GM19468 (cell line): Measurements from ENCODE around the gene MRPL11.

Experiments
- ATAC-seq: cut with Tn5 transposase; IDR thresholded peaks from one replicate; pipeline ENCODE4 v1.9.1; 2021; ENCODE audit warnings: mild to moderate bottlenecking, moderate library complexity, moderate number of reproducible peaks; ENCODE audit not compliant: unreplicated experiment; ENCODE audit errors: extremely low read depth

Gene MRPL11

DNA sequence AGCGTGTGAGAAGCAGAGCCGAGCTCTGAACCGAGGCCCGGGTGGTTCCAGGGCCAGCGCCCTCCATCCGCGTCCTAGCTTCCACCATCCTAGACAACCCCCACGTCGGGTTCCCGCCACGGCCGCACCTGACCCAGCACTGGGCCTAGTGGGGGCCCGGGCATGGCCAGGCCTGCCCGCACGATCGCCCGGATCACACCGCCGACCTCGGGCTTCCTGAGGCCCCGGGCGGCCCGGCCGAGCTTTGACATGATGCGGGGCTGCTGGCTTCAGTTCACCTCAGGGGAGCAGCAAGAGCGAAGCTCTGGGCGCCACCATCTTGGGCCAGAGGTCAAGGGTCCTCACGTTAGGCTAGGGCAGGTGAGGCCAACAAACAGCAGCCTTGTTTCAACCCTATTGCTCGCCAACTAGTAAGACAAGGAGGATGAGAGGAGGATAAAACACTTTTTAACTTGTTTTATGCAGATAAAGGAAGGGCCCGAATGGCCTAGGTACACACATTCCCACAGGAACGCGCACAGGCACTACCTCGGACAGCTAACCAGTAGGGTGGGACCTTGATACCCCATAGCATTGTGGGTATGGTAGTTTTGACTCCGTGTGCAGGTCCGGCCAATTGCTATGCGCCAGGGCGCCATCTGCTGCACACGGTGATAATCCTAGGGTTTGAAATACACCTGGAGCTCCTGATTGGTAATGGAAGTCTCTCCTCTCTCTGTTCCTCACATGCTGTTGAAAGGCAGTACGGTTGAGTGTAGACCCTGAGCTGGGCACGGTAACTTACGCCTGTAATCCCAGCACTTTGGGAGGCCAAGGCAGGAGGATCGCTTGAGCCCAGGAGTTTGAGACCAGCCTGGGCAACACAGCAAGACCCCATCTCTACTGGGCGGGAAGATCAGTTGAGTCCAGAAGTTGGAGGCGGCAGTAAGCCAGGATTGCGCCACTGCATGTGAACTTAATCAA is at the start of gene MRPL11:
MRPL11 (minus strand) TSS at position 345 of the 963 bp plus-strand sequence; CDS start at position 251, 94 bp downstream.
- ATAC-seq = peak; percentile 52

DNA sequence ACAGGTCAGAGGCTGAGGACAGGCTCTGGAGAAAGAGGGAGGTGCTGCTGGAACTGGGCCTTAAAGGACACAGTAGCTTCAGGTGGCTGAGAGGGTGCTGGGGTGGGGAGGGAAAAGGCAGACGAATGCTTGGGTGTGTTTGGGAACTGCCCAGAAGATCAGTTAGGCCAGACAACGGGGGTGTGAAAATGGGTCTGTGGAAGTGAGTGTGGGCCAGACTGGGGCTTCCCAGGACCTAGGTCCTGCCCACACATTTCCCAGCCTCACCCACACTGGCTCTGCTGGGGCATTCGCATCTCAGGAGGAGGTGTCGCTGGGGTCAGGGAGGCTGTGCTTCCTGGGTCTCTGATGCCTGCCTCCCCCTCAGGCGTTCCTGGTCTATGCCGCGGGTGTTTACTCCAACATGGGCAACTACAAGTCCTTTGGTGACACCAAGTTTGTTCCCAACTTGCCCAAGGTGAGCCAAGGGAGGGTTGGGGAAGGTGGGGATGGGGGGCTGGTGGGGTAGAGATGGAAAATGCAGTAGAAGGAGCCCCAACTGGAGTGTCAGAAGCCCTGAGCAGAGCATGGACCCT is 46.2 kb upstream of the MRPL11 start:
- no peak for ATAC-seq

DNA sequence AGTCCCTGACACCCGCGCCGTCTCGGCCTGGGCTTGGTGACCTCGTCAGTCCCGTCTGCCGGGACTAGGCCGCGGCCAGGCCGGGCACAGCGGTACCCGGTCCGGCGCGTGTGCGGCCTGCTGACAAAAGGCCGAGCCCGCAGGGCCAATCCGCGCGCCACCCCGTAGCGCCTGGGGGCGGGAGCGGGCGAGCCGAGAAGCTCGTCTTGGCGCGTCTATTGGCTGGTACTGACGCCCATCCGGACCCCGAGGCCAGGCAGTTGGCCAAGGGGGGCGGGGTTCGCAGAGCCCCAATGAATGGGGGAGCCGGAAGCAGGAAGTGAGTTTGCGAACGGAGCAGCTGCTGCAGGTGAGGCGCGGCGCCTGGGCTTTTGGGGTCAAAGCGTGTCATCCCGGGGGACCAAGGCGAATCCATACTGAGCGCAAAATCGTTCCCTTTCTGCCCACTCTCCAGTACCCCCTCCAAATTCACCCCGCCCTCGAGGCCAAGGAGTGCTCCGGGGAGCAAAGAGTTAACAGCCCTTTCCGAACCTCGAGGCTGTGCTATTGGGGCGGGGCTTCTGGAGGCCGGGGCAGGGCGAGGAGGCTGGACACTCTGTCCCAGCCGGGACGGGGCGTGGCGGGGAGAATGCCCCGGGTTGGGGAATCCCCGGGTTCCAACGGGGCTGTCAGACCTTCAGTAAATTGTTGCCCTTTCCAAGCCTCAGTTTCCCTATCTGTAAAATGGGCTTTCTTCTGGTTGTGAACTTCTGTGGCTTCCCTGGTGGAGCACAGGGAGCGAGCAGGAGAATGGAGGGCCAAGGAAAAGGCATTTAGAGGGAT is 41.7 kb upstream of the MRPL11 start, which contains the start of gene DPP3:
DPP3 (plus strand) TSS at position 318 of the 822 bp plus-strand sequence. CDS start 1,767 bp downstream, outside the sequence.
- peak; percentile 76 for ATAC-seq

DNA sequence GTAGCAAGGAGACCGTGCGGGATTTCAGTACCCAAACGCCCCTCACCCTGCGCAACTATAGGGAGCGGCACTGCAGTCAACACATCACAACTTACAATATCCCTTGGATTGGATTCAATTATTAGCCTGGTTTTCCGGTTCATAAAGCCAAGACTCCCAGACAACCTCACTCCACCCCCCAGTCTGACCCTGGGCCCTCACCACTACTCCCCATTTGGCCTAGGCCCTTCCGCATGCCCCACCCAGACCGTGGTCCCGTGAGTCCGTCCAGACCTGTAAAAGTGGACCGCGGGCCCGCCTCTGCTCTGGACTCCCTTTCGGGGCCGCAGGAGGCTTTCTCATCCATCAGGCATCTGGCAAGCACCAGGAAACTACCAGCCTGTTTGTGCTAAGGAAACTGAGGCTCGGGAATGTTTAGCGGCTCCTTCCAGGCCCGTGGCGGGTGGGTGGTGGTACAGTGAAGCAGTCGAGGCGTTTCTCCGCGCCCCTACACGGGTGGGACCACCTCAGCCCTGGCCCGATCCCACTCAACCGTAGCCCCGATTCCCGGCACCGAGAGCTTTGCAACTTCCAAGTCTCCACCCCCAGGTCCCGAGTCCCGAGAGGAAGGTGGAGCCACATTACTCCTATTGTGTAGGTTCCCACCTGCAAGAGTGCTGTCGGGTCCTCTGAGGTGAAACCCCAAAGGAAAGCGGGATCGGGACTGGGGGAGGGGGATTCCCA is 40.9 kb upstream of the MRPL11 start:
- ATAC-seq = no peak

DNA sequence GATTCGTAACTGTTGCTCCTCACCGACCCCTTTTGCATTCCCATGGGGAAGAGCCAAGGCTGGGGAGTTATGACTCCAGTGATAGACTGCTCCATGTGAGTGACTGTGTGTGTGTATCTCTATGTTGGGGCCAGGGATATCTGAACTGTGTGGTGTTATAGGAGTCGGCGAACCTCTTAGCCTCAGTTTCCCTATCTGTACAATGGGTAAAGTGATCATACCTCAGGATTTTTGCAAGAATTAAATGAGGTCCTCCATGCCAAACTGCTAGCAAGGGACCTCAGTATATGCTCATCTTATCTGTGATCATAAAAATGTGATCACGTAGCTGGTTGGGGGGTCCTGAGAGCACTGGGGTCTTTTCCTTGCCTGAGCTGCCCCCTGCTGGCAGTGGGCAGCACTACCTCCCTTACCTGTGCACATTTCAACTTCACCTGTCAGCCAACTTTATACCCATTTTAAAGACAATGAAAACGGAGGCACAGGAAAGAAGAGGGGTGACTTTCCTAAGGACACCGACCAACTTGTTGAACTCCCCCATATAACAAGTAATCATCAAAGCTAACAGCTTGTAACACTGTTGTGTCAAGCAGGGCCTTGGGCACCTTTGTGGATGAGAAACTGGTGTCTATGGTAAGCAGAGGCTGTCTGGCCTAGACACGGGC is 40.2 kb upstream of the MRPL11 start:
- ATAC-seq = no peak

DNA sequence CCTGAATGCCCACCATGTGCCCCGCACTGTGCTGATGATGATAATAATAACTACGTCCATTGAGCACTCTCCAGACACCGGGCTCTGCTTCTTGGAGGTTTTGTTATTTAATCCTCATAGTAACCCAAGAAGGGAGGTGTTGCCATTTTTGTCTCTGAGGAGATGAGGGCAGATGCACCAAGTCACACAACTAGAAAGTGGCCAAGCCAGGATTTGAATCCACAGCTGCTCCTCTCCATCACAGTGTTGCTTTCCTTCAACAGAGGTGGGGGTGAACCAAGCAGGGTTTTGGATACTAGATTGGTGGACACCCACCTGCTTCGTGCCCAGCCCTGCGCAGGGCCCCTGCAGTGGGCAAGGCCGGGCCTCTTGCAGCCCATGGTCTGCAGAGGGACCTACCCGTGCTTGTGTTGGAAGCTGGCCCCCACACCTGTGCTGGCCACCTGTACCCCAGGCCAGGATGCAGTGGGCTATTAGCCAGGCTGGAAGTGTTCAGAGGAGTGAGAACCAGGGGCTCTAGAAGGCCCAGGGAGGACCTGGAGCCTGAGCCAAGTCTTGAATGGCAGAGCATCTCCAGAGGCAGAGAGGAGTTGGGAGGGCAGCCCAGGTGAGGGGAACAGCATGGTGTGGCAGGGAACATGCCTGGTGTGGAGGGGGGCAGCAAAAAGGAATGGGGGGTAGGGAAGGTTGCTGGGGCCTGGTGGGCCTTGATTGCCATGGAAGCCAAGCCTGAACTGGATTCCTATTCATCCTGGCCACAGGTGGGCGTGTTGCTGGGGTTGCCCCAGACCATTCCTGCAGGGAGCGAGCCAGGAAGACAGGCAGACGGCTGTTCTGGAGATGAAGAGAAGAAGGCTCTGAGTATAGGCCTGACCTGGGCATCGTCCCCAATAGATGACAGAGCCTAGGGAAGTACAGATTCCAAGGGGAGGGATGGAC is 38.9 kb upstream of the MRPL11 start:
- ATAC-seq = no peak

DNA sequence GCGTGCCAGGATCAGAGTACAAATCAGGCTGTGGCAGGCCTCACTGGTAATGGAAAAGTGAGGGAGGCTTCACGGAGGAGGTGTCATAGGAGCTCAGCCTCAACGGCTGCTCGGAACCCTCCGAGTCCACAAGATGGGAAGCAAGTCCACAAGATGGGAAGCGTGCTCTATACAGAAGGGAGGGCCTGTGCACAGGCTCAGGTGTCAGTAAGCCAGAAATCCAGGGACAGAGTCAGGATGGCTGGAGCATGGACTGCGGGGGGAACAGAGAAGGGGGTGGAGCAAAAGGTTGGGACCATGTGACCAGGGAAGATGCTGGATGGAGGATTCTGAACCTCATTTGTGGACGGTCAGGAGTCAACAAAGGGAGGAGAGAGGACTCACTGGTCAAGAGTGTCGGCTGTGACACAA is 38.2 kb upstream of the MRPL11 start:
- no peak for ATAC-seq

DNA sequence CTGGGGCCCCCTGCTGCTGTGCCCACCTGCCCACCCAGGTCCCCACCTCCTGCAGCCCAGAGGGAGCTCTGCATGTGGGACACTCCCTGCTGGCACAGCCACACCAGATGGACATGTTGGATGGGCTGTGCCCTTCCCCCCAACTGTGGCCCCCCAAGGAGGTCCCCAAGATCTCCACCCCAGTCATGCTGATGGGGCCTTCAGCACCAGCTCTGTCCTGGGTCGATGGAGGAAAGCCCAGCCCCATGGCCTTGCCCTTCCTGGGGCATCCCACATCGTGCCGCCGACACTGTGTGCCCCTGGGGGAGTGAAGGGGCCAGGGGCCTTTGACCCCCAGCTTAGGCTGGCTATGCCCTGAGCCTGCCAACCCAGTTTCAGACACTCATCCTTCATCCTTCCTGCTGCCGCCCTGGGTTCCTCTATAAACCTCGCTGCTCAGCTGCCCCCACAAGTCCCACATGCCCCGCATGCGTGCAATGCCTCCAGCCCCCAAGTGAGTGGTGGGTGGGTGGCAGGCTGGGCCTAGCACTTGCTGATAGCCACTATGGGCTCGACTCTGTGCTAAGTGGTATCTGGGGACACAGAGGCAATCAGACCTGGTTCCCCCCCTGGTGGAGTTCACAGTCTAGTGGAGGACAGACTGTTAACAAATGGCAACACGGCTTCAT is 37.7 kb upstream of the MRPL11 start:
- ATAC-seq = no peak

DNA sequence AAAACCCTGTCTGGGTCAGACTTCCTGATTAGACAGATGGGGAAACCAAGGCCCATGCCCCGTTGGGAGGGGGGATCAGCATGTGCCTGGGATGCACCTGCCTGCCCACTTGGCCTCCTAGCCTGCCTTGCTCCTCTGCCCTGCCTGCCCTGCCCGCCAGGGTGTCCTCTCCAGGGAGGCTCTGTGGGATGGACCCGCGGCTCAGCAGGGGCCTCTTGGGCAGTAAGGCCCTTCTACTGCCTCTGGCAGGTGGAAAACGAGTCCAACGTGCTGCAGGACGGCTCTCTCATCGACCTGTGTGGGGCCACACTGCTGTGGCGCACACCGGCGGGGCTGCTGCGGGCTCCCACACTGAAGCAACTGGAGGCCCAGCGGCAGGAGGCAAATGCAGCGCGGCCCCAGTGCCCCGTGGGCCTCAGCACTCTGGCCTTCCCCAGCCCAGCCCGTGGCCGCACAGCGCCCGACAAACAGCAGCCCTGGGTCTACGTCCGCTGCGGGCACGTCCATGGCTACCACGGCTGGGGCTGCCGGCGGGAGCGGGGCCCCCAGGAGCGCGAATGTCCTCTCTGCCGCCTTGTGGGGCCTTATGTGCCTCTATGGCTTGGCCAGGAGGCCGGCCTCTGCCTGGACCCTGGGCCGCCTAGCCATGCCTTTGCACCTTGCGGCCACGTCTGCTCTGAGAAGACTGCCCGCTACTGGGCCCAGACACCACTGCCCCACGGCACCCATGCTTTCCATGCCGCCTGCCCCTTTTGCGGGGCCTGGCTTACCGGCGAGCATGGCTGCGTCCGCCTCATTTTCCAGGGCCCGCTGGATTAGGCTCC is 36.9 kb upstream of the MRPL11 start:
- ATAC-seq = no peak

DNA sequence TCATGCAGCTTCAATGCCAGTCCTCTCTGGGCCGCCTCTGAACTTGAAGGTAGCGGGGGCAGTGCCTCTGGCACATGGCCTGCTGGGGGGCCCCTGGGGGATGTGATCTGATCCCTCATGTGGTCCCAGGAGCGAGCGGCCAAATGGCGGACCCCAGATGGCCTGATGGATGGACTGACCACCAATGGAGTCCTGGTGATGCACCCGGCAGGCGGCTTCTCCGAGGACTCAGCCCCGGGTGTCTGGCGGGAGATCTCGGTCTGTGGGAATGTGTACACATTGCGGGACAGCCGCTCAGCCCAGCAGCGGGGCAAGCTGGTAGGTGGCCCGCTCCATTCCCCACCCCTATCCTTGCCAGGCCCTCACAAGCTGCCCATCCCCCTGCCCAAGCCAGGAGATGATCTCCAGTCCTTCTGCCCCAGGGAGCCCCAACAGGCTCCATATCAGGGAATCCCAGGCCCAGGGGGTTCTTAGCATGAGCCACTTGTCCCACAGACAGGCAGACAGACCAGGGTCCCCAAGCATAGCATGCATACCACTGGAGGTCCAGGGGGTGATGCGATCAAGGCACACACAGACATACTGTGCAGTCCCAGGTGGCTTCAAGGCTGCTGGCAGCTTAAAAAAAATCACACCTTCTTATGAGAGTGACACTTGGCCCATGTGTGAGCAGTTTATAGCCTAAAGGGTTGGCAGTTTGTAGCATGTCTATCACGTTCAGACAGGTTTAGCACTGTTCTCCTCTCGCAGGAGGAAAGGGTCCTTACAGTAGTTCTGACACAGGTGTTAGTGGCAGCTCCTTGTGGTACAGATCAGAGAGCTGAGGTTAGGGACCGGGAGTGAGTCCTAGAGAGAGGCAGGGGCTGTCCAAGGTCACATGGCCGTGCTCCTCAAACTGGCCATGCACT is 35.2 kb upstream of the MRPL11 start:
- no peak for ATAC-seq

DNA sequence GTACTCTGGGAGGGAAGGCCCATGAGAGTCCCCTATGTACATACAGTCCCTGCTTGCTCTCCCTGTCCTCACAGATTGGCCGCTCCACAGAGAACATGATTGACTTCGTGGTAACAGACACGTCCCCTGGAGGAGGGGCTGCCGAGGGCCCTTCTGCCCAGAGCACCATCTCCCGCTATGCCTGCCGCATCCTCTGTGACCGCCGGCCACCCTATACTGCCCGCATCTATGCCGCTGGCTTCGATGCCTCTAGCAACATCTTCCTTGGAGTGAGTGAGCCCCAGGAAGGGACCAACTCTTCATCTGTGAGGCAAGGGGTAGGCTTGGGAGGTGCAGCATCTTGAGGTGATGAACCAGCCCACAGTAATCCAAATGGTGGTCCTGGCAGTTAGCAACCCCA is 34.5 kb upstream of the MRPL11 start:
- no peak for ATAC-seq

DNA sequence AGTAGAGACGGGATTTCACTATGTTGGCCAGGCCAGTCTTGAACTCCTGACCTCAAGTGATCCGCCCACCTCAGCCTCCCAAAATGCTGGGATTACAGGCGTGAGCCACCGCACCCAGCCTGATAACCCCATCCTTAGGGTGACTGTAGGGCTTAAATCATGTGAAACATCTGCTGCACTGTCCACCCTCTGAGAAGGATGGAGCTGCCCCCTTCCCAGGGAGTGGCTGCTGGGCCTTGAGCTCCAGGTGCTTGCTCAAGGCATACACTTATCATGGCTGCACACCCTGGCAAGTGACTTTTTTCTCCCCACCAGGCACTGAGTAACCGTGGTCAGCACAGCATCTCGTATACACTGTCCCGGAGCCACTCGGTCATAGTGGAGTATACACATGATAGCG is 33.4 kb upstream of the MRPL11 start:
- ATAC-seq = no peak

DNA sequence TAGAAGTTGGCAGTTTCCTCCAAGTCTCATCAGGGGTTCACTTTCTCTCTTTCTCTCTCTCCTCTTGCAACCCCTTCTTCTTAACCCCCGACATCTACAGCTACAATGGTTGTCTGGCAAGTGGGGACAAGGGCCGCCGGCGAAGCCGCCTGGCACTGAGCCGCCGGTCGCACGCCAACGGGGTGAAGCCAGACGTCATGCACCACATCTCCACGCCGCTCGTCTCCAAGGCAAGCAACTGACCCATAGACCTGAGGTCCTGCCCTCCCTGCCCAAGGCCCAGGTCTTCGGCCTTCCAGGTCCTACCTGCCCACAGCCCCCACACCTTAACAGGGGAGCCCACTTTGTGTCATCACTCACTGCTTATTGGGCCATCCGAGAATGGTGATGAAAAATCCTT is 32.5 kb upstream of the MRPL11 start:
- no peak for ATAC-seq

DNA sequence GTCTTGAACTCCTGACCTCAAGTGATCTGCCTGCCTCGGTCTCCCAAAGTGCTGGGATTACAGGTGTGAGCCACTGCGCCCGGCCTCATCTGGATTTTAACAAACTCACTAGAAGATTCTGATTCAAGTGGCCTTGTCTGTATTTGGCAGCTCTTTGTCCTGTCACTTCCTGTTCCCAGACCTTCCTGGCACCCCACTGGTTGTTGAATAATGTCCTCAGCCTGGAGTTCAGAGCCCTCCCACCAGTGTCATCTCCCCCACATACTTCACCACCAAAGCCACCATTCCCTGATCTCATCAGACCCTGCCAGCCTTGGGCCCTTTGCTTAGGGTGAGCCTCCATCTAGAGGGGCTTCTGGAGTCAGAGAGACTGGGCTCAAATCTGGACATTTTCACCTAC is 31.4 kb upstream of the MRPL11 start:
- no peak for ATAC-seq

DNA sequence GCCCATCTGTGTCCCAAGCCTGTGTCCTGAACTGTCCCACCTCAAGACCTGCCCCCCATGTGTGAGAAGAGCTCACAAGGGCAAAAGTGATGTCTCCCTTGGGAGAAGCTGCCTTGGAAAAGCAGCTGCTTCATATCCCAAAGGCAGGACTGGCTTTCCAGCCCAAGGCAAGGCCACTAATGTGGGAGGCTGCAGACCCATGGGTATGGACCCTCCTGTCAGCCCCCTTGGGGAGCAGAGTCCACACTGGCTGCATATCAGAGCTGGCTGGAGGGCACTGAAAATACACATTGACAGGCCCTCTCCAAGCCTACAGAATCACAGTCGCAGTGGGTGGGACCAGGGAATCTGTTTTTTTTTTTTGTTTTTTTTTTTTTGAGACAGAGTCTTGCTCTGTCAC is 30.8 kb upstream of the MRPL11 start:
- ATAC-seq = no peak

DNA sequence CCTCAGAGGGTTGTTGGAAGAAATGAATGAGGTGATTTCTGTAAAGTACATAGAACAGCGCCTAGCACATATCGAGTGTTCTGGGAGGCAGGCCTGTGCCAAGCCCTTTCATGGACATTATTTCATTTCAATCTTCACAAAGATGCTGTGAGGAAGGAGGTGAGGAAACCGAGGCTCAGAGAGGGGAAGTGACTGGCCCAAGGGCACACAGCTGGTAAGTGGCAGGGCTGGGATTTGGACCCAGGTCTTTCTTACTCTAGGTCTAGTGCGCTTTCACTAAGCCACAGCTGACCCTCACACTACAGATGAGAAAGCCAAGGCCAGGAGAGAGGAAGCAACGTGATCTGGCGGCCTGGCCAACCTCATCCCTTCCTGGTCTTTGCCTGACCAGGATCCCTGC is 30.0 kb upstream of the MRPL11 start:
- ATAC-seq = no peak
